ENCODE results near the gene CASS4. TPM values are rescaled to one million over a fixed set of nuclear protein-coding genes. Genes with fewer than 3 reads are reported as not detected.
A peak's percentile ranks its signal among the peaks of the same experiment; 100 is the strongest.

CASS4 gene, protein sequence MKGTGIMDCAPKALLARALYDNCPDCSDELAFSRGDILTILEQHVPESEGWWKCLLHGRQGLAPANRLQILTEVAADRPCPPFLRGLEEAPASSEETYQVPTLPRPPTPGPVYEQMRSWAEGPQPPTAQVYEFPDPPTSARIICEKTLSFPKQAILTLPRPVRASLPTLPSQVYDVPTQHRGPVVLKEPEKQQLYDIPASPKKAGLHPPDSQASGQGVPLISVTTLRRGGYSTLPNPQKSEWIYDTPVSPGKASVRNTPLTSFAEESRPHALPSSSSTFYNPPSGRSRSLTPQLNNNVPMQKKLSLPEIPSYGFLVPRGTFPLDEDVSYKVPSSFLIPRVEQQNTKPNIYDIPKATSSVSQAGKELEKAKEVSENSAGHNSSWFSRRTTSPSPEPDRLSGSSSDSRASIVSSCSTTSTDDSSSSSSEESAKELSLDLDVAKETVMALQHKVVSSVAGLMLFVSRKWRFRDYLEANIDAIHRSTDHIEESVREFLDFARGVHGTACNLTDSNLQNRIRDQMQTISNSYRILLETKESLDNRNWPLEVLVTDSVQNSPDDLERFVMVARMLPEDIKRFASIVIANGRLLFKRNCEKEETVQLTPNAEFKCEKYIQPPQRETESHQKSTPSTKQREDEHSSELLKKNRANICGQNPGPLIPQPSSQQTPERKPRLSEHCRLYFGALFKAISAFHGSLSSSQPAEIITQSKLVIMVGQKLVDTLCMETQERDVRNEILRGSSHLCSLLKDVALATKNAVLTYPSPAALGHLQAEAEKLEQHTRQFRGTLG
- total RNA-seq = 1 to 10 TPM; 1.2 to 9.0 (median 4.4) TPM

- TF ChIP-seq POLR2A (IDR thresholded peaks at IDR 0.05) (peak in 1 of 2 donors; percentile 21), EP300 (IDR thresholded peaks at IDR 0.05) (no peak), POLR2AphosphoS5 (IDR thresholded peaks at IDR 0.05) (no peak)
- TF ChIP-seq, protein P1, sequence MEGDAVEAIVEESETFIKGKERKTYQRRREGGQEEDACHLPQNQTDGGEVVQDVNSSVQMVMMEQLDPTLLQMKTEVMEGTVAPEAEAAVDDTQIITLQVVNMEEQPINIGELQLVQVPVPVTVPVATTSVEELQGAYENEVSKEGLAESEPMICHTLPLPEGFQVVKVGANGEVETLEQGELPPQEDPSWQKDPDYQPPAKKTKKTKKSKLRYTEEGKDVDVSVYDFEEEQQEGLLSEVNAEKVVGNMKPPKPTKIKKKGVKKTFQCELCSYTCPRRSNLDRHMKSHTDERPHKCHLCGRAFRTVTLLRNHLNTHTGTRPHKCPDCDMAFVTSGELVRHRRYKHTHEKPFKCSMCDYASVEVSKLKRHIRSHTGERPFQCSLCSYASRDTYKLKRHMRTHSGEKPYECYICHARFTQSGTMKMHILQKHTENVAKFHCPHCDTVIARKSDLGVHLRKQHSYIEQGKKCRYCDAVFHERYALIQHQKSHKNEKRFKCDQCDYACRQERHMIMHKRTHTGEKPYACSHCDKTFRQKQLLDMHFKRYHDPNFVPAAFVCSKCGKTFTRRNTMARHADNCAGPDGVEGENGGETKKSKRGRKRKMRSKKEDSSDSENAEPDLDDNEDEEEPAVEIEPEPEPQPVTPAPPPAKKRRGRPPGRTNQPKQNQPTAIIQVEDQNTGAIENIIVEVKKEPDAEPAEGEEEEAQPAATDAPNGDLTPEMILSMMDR (IDR thresholded peaks at IDR 0.05) = peak in 1 of 4 experiments; percentile 6
- Histone ChIP-seq H3K36me3 (peaks cover 0 to 27% of the 10 kb centered on the region in 2 donors), H3K4me1 (peaks cover 0 to 25% (median 4%) of the 10 kb centered on the region in 3 donors), H3K4me3 (peak within 1 kb of the TSS; percentile 1 to 30), H3K9me3 (no peaks in the 10 kb centered on the region), H3K27ac (peak within 1 kb of the TSS in 3 of 4 donors; percentile 63 to 72 (median 67)), H3K27me3 (no peaks in the 10 kb centered on the region)
- 31 to 66% methylated on average over 8 to 9 of the region's 10 CpGs for WGBS, 2 donors (ENCODE audit: low coverage in 1 of 2)
- peak; percentile 81 for ATAC-seq
Measured at GRCh38 chr20:56411759-56412472, at the start of gene CASS4. CASS4 (plus strand) TSS chr20:56412260; CDS start chr20:56412459, 199 bp downstream.

DNA sequence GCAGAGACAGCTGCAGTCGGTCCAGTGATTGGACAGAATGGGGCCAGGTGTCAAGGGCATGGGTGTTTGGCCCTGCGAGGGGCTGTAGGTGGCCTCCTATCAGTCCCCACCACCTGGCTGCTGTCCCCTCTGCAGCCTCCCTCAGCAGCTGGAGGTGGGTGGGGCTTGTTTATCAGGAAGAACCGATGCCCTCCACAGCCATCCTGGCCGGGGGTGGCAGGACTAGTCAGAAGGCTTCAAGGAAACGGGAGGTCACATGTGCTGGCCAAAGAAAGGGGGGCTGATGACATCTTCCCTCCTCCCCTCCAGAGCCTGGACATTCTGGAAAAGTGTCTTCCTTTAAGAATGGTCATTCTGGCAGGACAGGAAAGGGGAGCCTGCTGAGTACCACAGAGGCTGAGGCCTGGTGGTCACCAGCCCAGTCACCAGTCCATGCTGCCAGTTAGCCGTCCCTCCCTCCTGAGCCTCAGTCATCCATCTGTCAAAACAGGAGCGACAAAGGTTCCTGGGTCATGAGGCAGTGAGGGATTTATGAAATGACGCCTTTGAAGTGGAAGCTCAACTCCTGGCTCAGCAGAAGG, 49.1 kb upstream of the CASS4 start:
- Histone ChIP-seq H3K9me3 (no peaks in the 10 kb centered on the region), H3K36me3 (peaks cover 0 to 57% of the 10 kb centered on the region in 2 donors), H3K27ac (peak overlapping the region in 1 of 4 donors; percentile 4), H3K4me3 (no peak overlapping the region), H3K27me3 (no peaks in the 10 kb centered on the region), H3K4me1 (peaks cover 0 to 50% (median 19%) of the 10 kb centered on the region in 3 donors)
- no CpG with 5 or more reads among the region's 8 CpGs for WGBS, 2 donors (ENCODE audit: low coverage in 1 of 2)
- no peak for TF ChIP-seq EP300 (IDR thresholded peaks at IDR 0.05)
- TF ChIP-seq POLR2A (IDR thresholded peaks at IDR 0.05) = no peak
- TF ChIP-seq, protein P1 (IDR thresholded peaks at IDR 0.05) = no peak
- no peak for TF ChIP-seq POLR2AphosphoS5 (IDR thresholded peaks at IDR 0.05)
- no peak for ATAC-seq

- Histone ChIP-seq H3K27ac (no peak overlapping the region), H3K4me1 (peaks cover 0 to 46% (median 19%) of the 10 kb centered on the region in 3 donors), H3K27me3 (no peaks in the 10 kb centered on the region), H3K4me3 (no peak overlapping the region), H3K9me3 (no peaks in the 10 kb centered on the region), H3K36me3 (peaks cover 0 to 63% of the 10 kb centered on the region in 2 donors)
- no peak for ATAC-seq
- 97 to 100% methylated on average over 2 to 5 of the region's 6 CpGs for WGBS, 2 donors (ENCODE audit: low coverage in 1 of 2)
- TF ChIP-seq, protein P1 (IDR thresholded peaks at IDR 0.05) = no peak
- TF ChIP-seq POLR2AphosphoS5 (IDR thresholded peaks at IDR 0.05) = no peak
- TF ChIP-seq POLR2A (IDR thresholded peaks at IDR 0.05) = no peak
- no peak for TF ChIP-seq EP300 (IDR thresholded peaks at IDR 0.05)
Measured at GRCh38 chr20:56363491-56363890, 48.6 kb upstream of the CASS4 start.

GRCh38 chr20:56368351-56369134, 43.5 kb upstream of the CASS4 start:
- Histone ChIP-seq H3K27me3 (no peaks in the 10 kb centered on the region), H3K9me3 (no peaks in the 10 kb centered on the region), H3K4me3 (no peak overlapping the region), H3K27ac (no peak overlapping the region), H3K4me1 (peaks cover 0 to 3% (median 0%) of the 10 kb centered on the region in 3 donors), H3K36me3 (peaks cover 0 to 68% of the 10 kb centered on the region in 2 donors)
- ATAC-seq = no peak
- 60 to 89% methylated on average over 4 to 5 of the region's 6 CpGs for WGBS, 2 donors (ENCODE audit: low coverage in 1 of 2)
- TF ChIP-seq POLR2AphosphoS5 (IDR thresholded peaks at IDR 0.05) = no peak
- no peak for TF ChIP-seq EP300 (IDR thresholded peaks at IDR 0.05)

Measured in gastroesophageal sphincter (tissue), 4 donors.